KMS-11 (cell line): ENCODE data around the gene SPTBN5.

ENCODE experiments used
- H2AFZ ChIP-seq: fragments of 200-600 bp; sonication (generic); 2 replicates; pipeline ENCODE4 v1.6.1; 2016; ENCODE audit warnings: antibody characterized with exemption, mixed run types, low read depth
- H3K27ac ChIP-seq: fragments of 200-600 bp; sonication (generic); 2 replicates; pipeline ENCODE4 v1.6.1; 2016; ENCODE audit warnings: mild to moderate bottlenecking, mixed run types
- H3K27me3 ChIP-seq: fragments of 200-600 bp; sonication (generic); 2 replicates; pipeline ENCODE4 v1.6.1; 2017; ENCODE audit warnings: mild to moderate bottlenecking, low read depth, mixed run types, moderate library complexity; ENCODE audit not compliant: insufficient read depth
- H3K36me3 ChIP-seq: fragments of 200-600 bp; sonication (generic); 2 replicates; pipeline ENCODE4 v1.6.1; 2017; ENCODE audit warnings: mild to moderate bottlenecking, mixed run types; ENCODE audit not compliant: insufficient read depth
- H3K4me1 ChIP-seq: fragments of 200-600 bp; sonication (generic); 2 replicates; pipeline ENCODE4 v1.6.1; 2016; ENCODE audit warnings: mild to moderate bottlenecking, low read depth, mixed run types; ENCODE audit not compliant: poor library complexity, severe bottlenecking
- H3K4me2 ChIP-seq: fragments of 200-600 bp; sonication (generic); 2 replicates; pipeline ENCODE4 v1.7.0; 2016; ENCODE audit warnings: mild to moderate bottlenecking, mixed run types
- H3K4me3 ChIP-seq: fragments of 200-600 bp; sonication (generic); IDR thresholded peaks from 2 replicates; pipeline ENCODE4 v1.6.1; 2017; ENCODE audit warnings: low read depth, low read length, mixed read lengths; ENCODE audit not compliant: insufficient read depth
- H3K79me2 ChIP-seq: fragments of 200-600 bp; sonication (generic); 2 replicates; pipeline ENCODE4 v1.6.1; 2016; ENCODE audit warnings: low read depth, mixed run types; ENCODE audit not compliant: insufficient read depth
- H3K9ac ChIP-seq: fragments of 200-600 bp; sonication (generic); 2 replicates; pipeline ENCODE4 v1.6.1; 2016; ENCODE audit warnings: mild to moderate bottlenecking, mixed run types
- H4K20me1 ChIP-seq: fragments of 200-600 bp; sonication (generic); 2 replicates; pipeline ENCODE4 v1.6.1; 2016; ENCODE audit warnings: mild to moderate bottlenecking, mixed run types; ENCODE audit not compliant: insufficient read depth
- CTCF ChIP-seq: fragments of 200-600 bp; sonication (generic); conservative IDR thresholded peaks from 2 replicates; pipeline ENCODE4 v1.6.1; 2017; ENCODE audit warnings: low read depth, mild to moderate bottlenecking, antibody characterized with exemption, low read length, moderate library complexity, mixed read lengths

SPTBN5 gene

GRCh38 chr15:41868321-41868720, 25.5 kb downstream of the SPTBN5 start:
- Histone ChIP-seq H3K4me2 (no peak overlapping the region), H3K79me2 (no peaks in the 10 kb centered on the region), H3K27me3 (peaks cover 64% of the 10 kb centered on the region), H2AFZ (no peak overlapping the region), H3K9ac (no peak overlapping the region), H3K4me1 (no peaks in the 10 kb centered on the region), H4K20me1 (no peaks in the 10 kb centered on the region), H3K27ac (no peak overlapping the region), H3K4me3 (no peak overlapping the region), H3K36me3 (no peaks in the 10 kb centered on the region)
- no peak for TF ChIP-seq CTCF

DNA sequence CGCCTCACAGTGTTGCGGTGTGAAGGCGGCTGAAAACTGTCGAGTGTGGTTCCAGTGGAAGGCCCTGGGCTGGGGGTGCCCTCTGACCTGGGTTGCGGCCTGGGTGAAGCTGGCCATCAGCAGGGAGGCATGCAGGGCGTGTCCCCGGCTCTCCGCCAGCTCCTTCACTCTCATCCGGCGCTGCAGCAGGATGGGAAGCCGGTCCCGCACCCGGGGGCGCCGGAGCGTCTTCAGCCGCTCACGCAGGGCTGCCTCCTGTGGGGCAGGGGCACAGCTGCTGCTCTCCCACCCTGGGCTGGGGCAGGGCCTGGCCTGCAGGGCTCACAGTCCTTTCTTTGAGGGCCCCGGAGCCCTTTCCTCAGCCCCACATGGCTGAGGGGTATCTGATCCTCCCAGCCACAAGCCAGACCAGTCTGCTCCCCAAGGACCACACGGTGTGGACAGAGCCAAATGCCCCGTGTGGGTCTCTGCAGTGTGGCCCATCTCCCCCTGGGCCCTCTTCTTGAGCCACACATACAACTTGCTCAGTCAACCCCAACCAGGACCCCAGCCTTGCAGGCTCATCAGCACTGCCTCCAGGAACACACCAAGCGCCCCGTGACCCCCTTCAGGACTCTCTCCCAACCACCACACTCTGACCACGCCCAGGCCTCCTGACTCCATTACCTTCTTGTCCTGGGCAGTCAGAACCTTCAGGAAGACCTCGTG, 26.8 kb downstream of the SPTBN5 start:
- Histone ChIP-seq H3K4me1 (no peaks in the 10 kb centered on the region), H4K20me1 (no peaks in the 10 kb centered on the region), H3K4me3 (no peak overlapping the region), H2AFZ (no peak overlapping the region), H3K4me2 (no peak overlapping the region), H3K27me3 (peaks cover 59% of the 10 kb centered on the region), H3K36me3 (no peaks in the 10 kb centered on the region), H3K79me2 (no peaks in the 10 kb centered on the region), H3K9ac (no peak overlapping the region), H3K27ac (no peak overlapping the region)
- no peak for TF ChIP-seq CTCF

- H3K9ac ChIP-seq: no peak overlapping the region
- H3K4me3 ChIP-seq: no peak overlapping the region
- H2AFZ ChIP-seq: no peak overlapping the region
- no peak overlapping the region for H3K27ac ChIP-seq
- H3K79me2 ChIP-seq: no peaks in the 10 kb centered on the region
- no peaks in the 10 kb centered on the region for H4K20me1 ChIP-seq
- H3K4me2 ChIP-seq: no peak overlapping the region
- no peaks in the 10 kb centered on the region for H3K4me1 ChIP-seq
- H3K27me3 ChIP-seq: peaks cover 52% of the 10 kb centered on the region
- no peaks in the 10 kb centered on the region for H3K36me3 ChIP-seq
- no peak for TF ChIP-seq CTCF
Measured at GRCh38 chr15:41866263-41866703, 27.6 kb downstream of the SPTBN5 start.

DNA sequence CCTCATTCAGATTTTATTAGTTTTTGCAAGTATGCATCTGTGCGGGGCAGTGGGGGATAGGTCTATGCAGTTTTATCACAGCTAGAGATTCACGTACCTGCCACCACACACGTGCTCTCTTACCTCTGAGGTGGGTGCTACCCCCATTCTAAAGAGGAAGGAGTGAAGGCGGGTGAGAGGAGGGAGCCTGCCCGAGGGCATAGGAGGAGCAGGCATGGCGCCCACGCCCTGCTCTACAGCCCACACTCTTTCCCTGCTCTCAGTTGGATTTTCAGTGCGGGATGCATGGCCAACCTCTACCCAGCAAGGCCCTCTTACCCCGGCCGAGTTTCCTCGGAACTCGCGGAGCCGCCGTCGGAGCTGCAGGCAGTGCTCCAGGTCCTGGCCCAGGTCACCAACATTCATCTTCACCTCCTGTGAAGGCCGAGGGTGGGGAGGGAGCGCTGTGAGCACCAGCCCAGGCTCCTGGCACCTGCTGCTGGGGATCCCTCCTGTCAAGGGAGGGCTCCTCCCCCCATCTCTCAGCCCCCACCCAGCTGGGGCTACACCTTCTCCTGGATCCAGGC, 28.3 kb downstream of the SPTBN5 start:
- H3K79me2 ChIP-seq: no peaks in the 10 kb centered on the region
- no peaks in the 10 kb centered on the region for H3K4me1 ChIP-seq
- no peak overlapping the region for H3K4me2 ChIP-seq
- H3K27ac ChIP-seq: no peak overlapping the region
- TF ChIP-seq CTCF: no peak
- H3K9ac ChIP-seq: no peak overlapping the region
- no peaks in the 10 kb centered on the region for H3K36me3 ChIP-seq
- H2AFZ ChIP-seq: no peak overlapping the region
- H3K27me3 ChIP-seq: peaks cover 44% of the 10 kb centered on the region
- no peaks in the 10 kb centered on the region for H4K20me1 ChIP-seq
- no peak overlapping the region for H3K4me3 ChIP-seq
